Cortex of kidney (tissue), 1 donor: ENCODE measurements around the gene TOPBP1.
"Not testable (repeated sequence)": the region's sequence is repeated elsewhere in the genome, so short reads cannot be mapped to it uniquely, and the experiment has no call there.

Experiments used
- DNase-seq: peaks from one replicate; lab custom pipeline; 2025; lab: John Stamatoyannopoulos, UW

The TOPBP1 gene

DNA sequence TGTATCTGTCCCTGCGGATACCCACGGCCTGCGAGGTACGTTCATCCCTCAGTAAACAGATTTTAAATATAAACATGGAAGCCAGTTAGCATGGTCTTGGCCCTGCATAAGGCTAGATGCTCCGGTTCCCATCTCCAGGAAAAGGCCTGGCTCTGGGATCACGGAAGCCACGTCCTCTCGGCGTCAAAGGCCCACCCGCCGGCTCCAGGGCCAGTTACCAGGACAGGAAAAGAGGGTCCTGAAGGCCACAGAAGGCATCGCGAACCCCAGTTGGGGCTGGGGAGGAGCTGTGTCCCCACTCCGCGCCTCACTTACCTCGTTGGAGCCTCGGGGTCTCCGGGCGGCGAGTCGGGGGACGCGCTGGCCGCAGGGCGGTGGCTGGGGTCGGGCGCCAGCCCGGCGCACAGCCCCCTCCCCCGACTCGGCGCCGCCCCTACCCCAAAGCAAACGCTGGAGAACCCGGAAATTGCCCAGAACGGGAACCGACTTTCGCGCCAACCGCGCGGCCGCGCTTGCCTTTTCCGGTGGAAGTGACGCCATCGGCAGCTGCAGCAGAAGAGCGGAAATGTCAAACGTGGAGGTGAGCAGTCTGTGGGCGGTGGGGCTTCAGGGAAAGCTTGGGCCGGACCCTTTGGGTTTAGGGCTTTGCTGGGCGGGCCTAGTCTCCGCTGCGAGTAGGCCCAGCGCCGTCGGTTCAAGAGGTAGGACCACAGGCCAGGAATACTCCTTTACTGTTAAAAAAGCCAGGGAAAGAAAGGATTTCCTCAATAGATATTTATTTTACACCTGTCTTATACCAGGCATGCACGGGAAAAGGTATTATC, at the start of gene TOPBP1:
TSS of gene TOPBP1 (minus strand) at position 488 of the 824 bp plus-strand sequence. CDS start 814 bp downstream, outside the sequence.
- DNase-seq: peak; percentile 8

DNA sequence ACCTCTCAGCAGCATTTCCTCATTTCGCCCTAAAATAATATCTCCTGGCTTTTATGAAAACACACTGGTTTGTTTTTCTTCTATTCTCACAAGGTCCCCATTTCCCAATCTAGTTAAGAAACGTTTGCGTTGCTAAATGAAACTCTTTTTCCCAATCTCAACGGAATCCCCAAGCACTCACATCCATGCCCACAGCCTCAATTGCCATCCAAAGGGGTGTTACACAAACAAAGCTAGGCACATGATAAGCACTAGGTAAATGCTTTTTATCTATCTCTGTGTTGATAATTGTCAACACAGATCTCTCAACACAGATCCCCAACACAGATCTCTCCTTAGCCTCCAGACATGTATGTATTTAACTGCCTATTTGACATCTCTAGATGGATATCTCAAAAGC, 49.3 kb upstream of the TOPBP1 start:
- DNase-seq: no peak

DNA sequence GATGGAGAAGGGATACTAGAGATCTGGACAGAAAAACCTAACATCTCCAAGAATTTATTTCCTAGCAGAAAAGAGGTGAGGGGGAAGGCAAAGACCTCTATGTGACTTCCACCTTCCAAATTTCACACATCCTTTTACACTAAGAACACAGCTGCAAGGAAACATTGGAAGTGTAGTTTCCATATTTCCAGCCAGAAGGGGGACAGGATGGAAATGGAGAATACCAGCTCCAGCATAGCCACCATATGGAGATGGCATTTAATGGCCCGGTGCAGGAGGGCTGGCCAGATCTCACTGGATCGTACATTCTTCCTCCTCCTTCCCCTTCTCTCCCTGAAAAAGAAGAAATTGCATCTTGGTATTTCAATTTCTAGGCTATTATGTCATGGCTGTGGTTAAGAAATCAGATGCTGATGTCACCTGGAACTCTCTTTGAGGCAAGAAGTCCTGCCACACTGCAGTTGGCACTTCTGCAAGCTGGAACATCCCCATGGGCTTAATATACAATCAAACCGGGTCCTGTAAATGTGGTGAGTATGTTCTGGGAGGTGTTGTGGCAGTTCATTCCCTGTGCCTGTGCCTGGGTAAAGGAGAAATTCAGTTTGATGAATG, 47.5 kb upstream of the TOPBP1 start:
- no peak for DNase-seq

DNA sequence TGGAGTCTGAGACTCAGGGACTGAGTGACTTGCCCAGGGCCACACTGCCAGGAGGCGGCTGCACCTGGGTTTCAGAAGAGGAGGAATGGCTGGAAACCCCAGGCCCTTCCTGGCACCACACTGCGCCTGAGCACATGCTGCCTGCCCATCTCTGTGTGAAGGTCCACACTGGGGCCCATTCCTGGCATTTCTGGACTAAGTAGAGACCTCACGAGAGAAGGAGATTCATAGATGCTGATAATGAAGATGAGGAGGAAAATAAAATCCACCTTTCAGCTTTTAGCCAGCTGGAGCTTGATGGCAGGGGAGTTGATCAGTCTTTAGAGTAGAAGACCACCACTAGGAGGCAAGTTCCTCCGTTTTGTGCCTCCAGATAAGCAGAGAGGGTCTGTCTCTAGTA, 44.3 kb upstream of the TOPBP1 start:
- DNase-seq: no peak

DNA sequence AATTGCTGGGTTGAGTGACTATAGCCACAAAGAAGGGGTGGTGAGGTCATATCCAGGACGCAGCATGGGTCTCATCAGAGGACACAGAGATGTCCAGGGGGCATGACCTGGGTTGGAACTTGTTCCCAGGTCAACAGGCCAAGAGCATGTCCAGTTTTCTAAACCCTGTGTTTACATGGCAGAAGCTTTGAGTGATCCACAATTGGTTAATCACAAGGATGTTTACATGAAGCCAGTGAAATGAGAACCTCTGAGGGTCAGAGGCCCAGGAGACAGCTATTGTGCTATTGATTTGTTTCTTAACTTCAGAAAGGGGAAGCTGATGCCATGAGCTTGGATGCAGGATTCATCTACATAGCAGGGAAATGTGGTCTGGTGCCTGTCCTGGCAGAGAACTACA, 42.2 kb upstream of the TOPBP1 start:
- DNase-seq: no peak

GRCh38 chr3:133701435-133702358, 40.0 kb upstream of the TOPBP1 start:
- DNase-seq: no peak

- DNase-seq: no peak
Measured at GRCh38 chr3:133700351-133700750, 38.6 kb upstream of the TOPBP1 start.

DNA sequence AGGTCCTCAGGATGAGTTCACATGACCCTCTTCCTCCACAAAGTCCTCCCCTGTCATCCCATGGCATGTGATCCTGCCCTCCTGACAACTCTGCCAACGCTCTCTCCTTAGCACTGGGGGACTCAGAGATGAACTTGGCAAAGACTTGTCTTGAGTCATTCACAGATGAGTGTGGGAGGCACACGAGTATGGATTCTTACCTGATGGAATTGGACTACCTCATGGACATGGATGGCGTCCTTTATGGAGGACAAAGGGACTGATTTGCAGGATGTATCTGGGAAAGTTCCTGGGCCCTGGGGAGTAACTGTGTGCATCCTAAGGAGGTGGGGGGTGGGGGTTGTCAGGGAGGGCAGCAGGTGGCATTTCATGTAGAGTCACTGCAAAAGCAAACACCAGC, 38.2 kb upstream of the TOPBP1 start:
- no peak for DNase-seq

GRCh38 chr3:133699467-133699866, 37.7 kb upstream of the TOPBP1 start:
- no peak for DNase-seq

DNA sequence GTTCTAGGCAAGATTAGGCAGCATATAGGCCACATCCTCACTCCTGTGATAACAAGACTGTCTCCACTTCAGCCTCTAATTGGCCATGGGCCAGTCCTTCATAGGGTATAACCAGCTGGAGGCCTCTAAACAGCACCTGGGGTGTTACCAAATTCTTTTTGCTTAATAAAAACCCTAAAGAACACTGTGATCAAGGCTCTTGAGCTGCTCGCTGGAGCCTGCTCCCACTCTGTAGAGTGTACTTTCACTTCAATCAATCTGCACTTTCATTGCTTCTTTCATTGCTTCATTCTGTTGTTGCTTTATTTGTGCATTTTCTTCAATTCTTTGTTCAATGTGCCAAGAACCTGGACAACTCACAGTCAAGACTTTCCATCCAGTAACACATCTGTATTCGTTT, 36.2 kb upstream of the TOPBP1 start:
- DNase-seq: no peak

DNA sequence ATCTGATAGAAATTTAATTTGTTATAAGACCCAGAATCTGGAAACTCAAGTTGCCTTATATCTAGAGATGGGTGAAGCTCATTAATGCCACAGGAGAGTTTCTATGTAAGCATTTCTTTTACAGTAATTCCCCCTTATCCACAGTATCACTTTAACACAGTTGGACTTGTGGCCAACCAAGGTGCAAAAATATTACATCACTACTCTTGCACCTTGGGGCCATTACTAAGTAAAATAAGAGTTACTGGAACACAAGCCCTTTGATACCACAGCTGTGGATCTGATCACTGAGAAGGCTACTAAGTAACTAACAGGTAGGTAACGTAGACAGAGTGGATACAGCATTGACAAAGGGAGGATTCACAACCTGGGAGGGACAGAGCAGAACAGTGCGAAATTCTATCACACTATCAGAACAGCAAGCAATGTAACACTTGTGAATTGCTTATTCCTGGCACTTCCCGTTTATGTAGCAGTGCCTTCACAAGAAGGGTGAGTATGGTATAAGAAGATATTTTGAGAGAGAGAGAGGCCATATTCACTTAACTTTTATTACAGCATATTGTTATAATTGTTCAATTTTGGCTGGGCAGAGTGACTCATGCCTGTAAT, 33.9 kb upstream of the TOPBP1 start:
- DNase-seq: no peak

GRCh38 chr3:133694288-133695268, 32.8 kb upstream of the TOPBP1 start:
- no peak for DNase-seq

- DNase-seq: no peak
Measured at GRCh38 chr3:133693821-133694220, 32.1 kb upstream of the TOPBP1 start.

DNA sequence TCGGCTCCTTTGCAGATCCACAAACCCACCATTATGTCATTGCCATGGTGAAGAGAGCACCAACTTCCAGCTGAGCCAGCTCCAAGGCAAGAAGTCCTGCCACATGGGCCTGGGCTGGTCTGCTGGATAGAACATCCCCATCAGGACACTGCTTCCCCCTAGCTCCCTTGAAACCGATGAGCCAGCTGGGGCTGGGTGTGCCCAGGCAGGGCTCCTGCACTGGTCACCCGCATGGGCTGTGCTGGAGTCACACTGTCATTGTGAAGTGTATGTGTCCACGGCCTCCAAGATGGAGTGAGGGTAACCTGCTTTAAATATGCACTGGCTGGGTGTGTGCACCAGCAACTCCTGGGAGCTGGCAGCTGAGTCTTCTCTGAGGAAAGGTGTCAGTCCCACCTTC, 31.0 kb upstream of the TOPBP1 start:
- no peak for DNase-seq

GRCh38 chr3:133691273-133692107, 29.7 kb upstream of the TOPBP1 start:
- DNase-seq: no peak

DNA sequence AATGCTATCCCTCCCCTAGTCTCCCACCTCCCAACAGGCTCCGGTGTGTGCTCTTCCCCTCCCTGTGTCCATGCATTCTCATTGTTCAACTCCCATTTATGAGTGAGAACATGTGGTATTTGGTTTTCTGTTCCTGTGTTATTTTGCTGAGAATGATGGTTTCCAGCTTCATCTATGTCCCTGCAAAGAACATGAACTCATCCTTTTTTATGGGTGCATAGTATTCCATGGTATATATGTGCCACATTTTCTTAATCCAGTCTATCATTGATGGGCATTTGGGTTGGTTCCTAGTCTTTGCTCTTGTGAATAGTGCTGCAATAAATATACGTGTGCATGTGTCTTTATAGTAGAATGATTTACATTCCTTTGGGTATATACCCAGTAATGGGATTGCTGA, 16.3 kb upstream of the TOPBP1 start:
- not testable (repeated sequence) for DNase-seq

- DNase-seq: no peak
Measured at GRCh38 chr3:133676336-133677118, 14.8 kb upstream of the TOPBP1 start.

GRCh38 chr3:133675631-133676335, 14.0 kb upstream of the TOPBP1 start:
- no peak for DNase-seq
